Lower leg skin (tissue), 3 donors: Measurements from ENCODE around the gene MAP4K1.

ENCODE experiments used
- POLR2A ChIP-seq, 2 donors: fragments of 450-650 bp; IDR thresholded peaks; one replicate each; pipeline ENCODE4 v1.6.1; 2016 to 2017; ENCODE audit warnings: antibody characterized with exemption in 2 of 2, mild to moderate bottlenecking in 1 of 2, moderate library complexity in 1 of 2
- TF ChIP-seq, protein P1 (sequence below), 3 donors: fragments of 450-650 bp; IDR thresholded peaks; one replicate each; pipeline ENCODE4 v1.5.1; 2016; ENCODE audit warnings: antibody characterized with exemption in 3 of 3, mild to moderate bottlenecking in 3 of 3, moderate library complexity in 2 of 3

DNA sequence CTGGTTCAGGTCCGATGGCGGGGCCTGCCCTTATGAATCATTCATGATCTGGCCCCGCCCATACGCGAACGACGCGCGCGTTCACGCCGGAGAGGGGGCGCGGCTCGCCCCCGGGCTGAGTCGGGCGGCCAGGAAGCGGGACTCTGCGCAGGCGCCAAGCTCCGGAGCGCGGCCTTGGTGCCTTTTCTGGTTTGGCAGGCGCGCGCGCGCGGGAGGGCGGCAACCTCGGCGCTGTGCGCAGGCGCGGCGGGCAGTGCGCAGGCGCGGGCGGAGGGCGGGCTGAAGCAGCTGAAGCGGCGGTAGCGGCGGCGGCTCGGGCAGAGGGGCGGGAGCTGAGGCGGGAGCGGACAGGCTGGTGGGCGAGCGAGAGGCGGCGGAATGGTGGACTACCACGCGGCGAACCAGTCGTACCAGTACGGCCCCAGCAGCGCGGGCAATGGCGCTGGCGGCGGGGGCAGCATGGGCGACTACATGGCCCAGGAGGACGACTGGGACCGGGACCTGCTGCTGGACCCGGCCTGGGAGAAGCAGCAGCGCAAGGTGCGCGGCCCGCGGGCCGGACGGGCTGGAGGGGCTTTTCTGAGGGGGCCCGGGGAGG, 29.7 kb upstream of the MAP4K1 start, which contains the start of gene ACTN4:
- TF ChIP-seq, protein P1, sequence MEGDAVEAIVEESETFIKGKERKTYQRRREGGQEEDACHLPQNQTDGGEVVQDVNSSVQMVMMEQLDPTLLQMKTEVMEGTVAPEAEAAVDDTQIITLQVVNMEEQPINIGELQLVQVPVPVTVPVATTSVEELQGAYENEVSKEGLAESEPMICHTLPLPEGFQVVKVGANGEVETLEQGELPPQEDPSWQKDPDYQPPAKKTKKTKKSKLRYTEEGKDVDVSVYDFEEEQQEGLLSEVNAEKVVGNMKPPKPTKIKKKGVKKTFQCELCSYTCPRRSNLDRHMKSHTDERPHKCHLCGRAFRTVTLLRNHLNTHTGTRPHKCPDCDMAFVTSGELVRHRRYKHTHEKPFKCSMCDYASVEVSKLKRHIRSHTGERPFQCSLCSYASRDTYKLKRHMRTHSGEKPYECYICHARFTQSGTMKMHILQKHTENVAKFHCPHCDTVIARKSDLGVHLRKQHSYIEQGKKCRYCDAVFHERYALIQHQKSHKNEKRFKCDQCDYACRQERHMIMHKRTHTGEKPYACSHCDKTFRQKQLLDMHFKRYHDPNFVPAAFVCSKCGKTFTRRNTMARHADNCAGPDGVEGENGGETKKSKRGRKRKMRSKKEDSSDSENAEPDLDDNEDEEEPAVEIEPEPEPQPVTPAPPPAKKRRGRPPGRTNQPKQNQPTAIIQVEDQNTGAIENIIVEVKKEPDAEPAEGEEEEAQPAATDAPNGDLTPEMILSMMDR (IDR thresholded peaks at IDR 0.05), result no peak
- TF ChIP-seq POLR2A (IDR thresholded peaks at IDR 0.05), result peak in 1 of 2 donors; percentile 89
